Panc1 (cell line): ENCODE measurements around the gene FBXO27.

Experiments
- CTCF ChIP-seq: fragments of 450-650 bp; IDR thresholded peaks from 2 replicates; pipeline ENCODE4 v1.5.1; 2017; ENCODE audit warnings: mild to moderate bottlenecking
- POLR2AphosphoS5 ChIP-seq: IDR thresholded peaks from 2 replicates; pipeline ENCODE4 v1.6.1; 2012; ENCODE audit warnings: mild to moderate bottlenecking, low read depth, low read length, moderate library complexity
- SIN3A ChIP-seq: IDR thresholded peaks from 2 replicates; pipeline ENCODE4 v1.6.1; 2012; ENCODE audit warnings: low read depth, mild to moderate bottlenecking, low read length, moderate library complexity, borderline replicate concordance; ENCODE audit not compliant: insufficient read depth
- TF ChIP-seq, protein P1 (sequence below), 2 experiments: IDR thresholded peaks; 2 replicates each; pipeline ENCODE4 v1.6.1; 2011 to 2012; ENCODE audit warnings: low read depth in 2 of 2, control low read depth in 1 of 2, low read length in 1 of 2, mild to moderate bottlenecking in 1 of 2, moderate library complexity in 1 of 2; ENCODE audit not compliant: insufficient read depth in 1 of 2

GRCh38 chr19:39064405-39064804 lies 32.1 kb upstream of the FBXO27 start:
- no peak for TF ChIP-seq CTCF
- no peak for TF ChIP-seq POLR2AphosphoS5
- TF ChIP-seq, protein P1, sequence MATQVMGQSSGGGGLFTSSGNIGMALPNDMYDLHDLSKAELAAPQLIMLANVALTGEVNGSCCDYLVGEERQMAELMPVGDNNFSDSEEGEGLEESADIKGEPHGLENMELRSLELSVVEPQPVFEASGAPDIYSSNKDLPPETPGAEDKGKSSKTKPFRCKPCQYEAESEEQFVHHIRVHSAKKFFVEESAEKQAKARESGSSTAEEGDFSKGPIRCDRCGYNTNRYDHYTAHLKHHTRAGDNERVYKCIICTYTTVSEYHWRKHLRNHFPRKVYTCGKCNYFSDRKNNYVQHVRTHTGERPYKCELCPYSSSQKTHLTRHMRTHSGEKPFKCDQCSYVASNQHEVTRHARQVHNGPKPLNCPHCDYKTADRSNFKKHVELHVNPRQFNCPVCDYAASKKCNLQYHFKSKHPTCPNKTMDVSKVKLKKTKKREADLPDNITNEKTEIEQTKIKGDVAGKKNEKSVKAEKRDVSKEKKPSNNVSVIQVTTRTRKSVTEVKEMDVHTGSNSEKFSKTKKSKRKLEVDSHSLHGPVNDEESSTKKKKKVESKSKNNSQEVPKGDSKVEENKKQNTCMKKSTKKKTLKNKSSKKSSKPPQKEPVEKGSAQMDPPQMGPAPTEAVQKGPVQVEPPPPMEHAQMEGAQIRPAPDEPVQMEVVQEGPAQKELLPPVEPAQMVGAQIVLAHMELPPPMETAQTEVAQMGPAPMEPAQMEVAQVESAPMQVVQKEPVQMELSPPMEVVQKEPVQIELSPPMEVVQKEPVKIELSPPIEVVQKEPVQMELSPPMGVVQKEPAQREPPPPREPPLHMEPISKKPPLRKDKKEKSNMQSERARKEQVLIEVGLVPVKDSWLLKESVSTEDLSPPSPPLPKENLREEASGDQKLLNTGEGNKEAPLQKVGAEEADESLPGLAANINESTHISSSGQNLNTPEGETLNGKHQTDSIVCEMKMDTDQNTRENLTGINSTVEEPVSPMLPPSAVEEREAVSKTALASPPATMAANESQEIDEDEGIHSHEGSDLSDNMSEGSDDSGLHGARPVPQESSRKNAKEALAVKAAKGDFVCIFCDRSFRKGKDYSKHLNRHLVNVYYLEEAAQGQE (IDR thresholded peaks at IDR 0.05; ENCODE audit: insufficient read depth in 1 of 2, low read depth in 2 of 2, low read length in 1 of 2): no peak
- no peak for TF ChIP-seq SIN3A
